HG03025 (cell line): Measurements from ENCODE around the gene KLF15.

Experiments
- ATAC-seq: cut with Tn5 transposase; IDR thresholded peaks from one replicate; pipeline ENCODE4 v1.9.1; 2021; ENCODE audit warnings: mild to moderate bottlenecking, moderate library complexity; ENCODE audit not compliant: unreplicated experiment, low FRiP score

KLF15 gene

GRCh38 chr3:126309165-126309564, 48.0 kb downstream of the KLF15 start:
- no peak for ATAC-seq

- ATAC-seq: no peak
These were observed 48.6 kb downstream of the KLF15 start for GRCh38 chr3:126308394-126309125.

GRCh38 chr3:126307591-126308393, 49.4 kb downstream of the KLF15 start:
- ATAC-seq: no peak

- ATAC-seq: no peak
These were observed 50.2 kb downstream of the KLF15 start for GRCh38 chr3:126306888-126307482.

- ATAC-seq: no peak
These were observed 50.8 kb downstream of the KLF15 start for GRCh38 chr3:126306397-126306796.

- no peak for ATAC-seq
These were observed 51.8 kb downstream of the KLF15 start for GRCh38 chr3:126305427-126305826.

- ATAC-seq: no peak
These were observed 52.5 kb downstream of the KLF15 start for GRCh38 chr3:126304704-126305103.

- no peak for ATAC-seq
These were observed 52.9 kb downstream of the KLF15 start for GRCh38 chr3:126304291-126304690.

GRCh38 chr3:126303272-126303671, 53.9 kb downstream of the KLF15 start:
- ATAC-seq: no peak

GRCh38 chr3:126300761-126301481, 56.3 kb downstream of the KLF15 start:
- no peak for ATAC-seq

- ATAC-seq: no peak
These were observed 57.0 kb downstream of the KLF15 start for GRCh38 chr3:126300001-126300760.

- no peak for ATAC-seq
These were observed 61.7 kb downstream of the KLF15 start for GRCh38 chr3:126295407-126295939.

GRCh38 chr3:126294211-126294808, 62.9 kb downstream of the KLF15 start:
- ATAC-seq: no peak

GRCh38 chr3:126293370-126294082, 63.7 kb downstream of the KLF15 start:
- ATAC-seq: no peak
